KOPT-K1 (cell line): ENCODE results near the gene EIF6.
"Not testable (repeated sequence)": the region's sequence is repeated elsewhere in the genome, so short reads cannot be mapped to it uniquely, and the experiment has no call there.

Experiments
- H3K27ac ChIP-seq: fragments of 200-600 bp; sonication (generic); 2 replicates; pipeline ENCODE4 v1.5.1; 2016; ENCODE audit warnings: antibody characterized with exemption, mild to moderate bottlenecking, low read depth, low read length; ENCODE audit not compliant: poor library complexity, severe bottlenecking
- H3K36me3 ChIP-seq: fragments of 200-600 bp; sonication (generic); 2 replicates; pipeline ENCODE4 v1.5.1; 2017; ENCODE audit warnings: antibody characterized with exemption, mild to moderate bottlenecking, low read length, moderate library complexity; ENCODE audit not compliant: insufficient read depth
- H3K9me3 ChIP-seq: fragments of 200-600 bp; sonication (generic); 2 replicates; pipeline ENCODE4 v1.5.1; 2017; ENCODE audit warnings: antibody characterized with exemption, low read length, mild to moderate bottlenecking; ENCODE audit not compliant: insufficient read depth, poor library complexity, severe bottlenecking

The EIF6 gene

DNA sequence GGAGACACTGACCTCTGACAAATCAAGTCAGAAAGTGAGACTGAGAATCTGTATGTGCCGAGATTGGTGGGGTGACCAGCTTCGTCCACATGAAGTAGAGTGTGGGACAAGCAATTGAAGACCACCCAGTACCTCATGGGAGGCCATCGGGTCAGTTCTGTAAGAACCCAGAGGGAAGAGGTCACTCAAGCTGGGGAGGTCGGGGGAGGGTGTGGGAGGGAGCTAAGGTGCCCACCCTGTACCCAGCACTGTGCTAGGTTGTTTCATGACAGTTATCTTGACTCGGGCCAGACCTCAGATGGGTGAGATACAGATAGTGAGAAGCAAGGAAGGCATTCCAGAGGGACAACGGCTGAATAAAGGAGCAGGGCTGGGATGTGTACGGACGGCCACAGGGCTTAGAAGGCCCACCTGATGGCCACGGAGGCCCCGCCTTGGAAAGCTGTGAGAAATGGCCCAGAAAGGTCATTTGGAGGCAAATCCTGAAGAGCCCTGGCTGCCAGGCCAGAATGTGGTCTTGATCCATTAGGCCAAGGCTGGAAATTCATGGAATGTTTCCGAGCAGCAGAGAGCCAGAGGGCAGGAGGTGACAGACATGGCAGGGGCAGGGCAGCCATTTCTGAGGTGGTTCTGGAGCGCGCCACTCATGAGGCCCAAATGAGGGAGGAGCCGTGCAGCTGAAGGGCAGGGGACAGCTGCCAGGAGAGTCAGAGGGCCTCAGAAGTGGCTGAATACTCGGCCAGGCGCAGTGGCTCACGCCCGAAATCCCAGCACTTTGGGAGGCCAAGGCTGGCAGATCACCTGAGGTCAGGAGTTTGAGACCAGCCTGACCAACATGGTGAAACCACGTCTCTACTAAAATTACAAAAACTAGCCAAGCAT lies 14.3 kb downstream of the EIF6 start:
- H3K27ac ChIP-seq: no peak overlapping the region
- peaks cover 5% of the 10 kb centered on the region; the same call in 1 of the 2 replicates for H3K36me3 ChIP-seq
- H3K9me3 ChIP-seq: no peaks in the 10 kb centered on the region

DNA sequence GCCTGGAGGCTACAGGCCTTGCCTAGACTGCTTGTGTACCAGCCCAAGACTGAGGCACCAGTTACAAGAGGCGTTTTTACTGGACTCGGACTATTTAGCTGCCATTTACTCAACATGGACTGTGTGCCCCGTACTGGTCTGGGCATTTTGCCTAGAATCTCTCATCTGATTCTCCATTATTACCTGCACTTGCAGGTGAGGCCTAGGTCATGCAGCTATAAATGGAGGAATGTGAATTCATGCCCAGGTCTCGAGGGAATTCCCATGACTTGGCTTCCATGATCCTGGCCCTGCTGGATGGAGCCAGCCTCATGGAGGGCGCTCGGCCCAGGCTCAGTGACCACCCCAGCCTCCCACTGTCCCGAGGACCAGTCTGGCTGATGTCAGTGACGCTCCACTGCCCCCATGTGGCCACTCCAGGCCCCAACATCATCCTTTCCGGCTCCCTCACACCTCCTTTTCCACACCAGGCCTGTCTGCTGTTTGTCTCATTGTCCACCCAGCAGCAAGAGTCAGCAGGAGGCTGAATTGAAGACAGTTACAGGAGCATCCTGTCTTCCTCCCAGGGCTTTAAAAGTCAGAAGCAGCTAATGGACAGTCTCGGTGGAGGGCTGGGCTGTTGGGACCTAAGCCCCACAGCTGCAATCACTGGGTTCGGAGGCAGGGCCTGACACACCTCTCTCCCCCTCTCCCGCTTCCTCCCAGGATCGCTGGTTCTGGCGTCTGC lies 15.4 kb downstream of the EIF6 start:
- H3K27ac ChIP-seq: no peak overlapping the region
- no peaks in the 10 kb centered on the region for H3K9me3 ChIP-seq
- no peaks in the 10 kb centered on the region for H3K36me3 ChIP-seq

DNA sequence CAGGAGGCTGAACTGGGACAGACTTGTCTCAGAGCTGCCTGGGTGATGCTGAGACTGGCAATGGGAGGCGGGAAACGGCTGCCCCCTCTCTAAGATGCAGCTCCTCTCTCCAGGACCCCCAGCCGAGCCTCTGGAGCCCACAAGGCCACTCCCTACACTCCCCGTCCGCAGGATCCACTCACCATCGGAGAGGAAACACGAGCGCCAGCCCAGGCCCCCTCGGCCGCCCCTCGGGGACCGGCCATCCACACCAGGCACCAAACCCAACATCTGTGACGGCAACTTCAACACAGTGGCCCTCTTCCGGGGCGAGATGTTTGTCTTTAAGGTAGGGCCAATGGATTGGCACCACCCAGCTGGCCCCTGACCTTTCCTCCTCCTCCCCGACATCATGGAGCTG lies 17.5 kb downstream of the EIF6 start:
- no peaks in the 10 kb centered on the region for H3K36me3 ChIP-seq
- H3K9me3 ChIP-seq: no peaks in the 10 kb centered on the region
- no peak overlapping the region for H3K27ac ChIP-seq

DNA sequence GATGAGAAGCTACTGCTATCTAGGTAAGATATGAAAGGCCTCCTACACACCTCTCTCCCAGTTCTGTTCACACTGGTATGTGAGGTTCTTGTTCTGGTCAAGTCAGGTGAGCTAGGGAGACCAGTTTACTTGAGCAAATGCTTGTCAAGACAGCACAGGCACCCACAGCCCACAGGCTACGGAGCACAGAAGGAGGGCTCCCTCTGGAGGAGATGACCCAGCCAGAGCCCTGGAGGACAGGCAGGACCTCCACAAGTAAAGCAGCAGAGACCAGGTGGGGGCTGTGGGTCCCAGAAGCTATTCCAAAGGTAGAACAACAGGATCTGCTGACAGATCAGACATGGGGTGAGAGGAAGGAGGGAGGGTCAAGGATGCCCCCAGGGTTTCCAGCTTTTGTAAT lies 19.8 kb downstream of the EIF6 start:
- Histone ChIP-seq H3K9me3 (no peaks in the 10 kb centered on the region), H3K27ac (no peak overlapping the region), H3K36me3 (no peaks in the 10 kb centered on the region)

DNA sequence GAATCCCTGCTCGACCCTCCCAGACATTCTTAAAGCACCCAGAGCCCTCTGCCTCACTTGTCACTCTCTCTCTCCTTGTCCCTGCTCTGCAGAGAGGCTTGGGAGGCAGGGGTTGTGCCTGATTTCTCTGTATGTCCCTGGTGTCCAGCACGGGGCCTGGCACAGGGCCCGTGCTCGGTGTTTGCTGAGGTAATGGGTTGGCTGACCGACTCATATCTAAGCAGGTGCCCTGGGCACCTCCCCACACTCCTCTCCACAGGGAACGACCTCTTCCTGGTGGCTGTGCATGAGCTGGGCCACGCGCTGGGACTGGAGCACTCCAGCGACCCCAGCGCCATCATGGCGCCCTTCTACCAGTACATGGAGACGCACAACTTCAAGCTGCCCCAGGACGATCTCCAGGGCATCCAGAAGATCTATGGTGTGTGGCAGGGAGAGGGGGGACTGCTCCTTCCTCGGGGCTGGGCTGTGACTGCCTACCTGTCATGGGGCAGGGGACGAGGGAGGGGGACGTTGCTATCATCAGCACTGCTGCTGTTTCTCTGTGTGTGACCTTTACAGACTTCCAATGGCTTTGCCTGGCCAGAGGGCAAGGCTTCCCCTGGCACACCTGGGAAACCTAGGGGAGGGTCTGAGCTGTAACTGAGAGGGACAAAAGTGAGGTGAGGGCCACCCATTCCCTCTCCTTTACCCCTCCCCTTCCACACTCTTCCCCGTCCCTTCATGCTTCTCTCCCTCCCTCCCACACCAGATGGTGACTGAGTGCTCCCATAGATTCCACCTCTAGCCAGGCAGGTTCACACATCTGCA lies 20.8 kb downstream of the EIF6 start:
- Histone ChIP-seq H3K36me3 (no peaks in the 10 kb centered on the region), H3K9me3 (no peaks in the 10 kb centered on the region), H3K27ac (no peak overlapping the region)

DNA sequence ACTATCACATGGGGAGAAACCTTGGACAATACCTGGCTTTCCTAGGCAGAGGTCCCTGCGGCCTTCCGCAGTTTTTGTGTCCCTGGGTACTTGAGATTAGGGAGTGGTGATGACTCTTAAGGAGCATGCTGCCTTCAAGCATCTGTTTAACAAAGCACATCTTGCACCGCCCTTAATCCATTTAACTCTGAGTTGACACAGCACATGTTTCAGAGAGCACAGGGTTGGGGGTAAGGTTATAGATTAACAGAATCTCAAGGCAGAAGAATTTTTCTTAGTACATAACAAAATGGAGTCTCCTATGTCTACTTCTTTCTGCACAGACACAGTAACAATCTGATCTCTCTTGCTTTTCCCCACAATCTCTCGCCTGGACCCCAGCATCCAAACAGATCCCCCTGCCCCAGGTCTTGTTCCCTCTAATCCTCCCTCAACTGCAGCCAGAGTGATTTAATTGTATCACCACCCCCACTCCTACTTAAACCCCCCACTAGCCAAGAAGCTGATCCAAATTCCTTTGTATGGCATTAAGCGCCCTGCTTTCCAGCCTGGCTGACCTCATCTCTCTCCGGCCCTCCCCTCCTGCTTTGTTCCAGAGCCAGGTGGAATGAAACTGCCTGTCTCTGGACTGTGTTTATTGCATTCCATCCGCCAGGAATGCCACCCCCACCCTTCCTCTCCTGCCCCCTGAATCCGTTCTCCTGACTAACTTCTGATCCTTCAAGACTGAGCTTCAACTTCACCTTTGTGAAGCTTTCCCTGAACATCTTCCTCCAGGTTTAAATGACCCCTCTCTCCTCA lies 21.6 kb downstream of the EIF6 start:
- not testable (repeated sequence) for H3K27ac ChIP-seq, H3K36me3 ChIP-seq, H3K9me3 ChIP-seq

DNA sequence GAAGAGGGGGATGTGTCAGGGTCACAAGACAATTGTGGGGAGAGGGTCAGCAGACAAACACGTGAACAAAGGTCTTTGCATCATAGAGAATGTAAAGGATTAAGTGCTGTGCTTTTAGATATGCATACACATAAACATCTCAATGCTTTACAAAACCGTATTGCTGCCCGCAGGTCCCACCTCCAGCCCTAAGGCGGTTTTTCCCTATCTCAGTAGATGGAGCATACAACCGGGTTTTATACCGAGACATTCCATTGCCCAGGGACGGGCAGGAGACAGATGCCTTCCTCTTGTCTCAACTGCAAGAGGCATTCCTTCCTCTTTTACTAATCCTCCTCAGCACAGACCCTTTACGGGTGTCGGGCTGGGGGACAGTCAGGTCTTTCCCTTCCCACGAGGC lies 22.3 kb downstream of the EIF6 start:
- not testable (repeated sequence) for H3K36me3 ChIP-seq, H3K9me3 ChIP-seq, H3K27ac ChIP-seq

DNA sequence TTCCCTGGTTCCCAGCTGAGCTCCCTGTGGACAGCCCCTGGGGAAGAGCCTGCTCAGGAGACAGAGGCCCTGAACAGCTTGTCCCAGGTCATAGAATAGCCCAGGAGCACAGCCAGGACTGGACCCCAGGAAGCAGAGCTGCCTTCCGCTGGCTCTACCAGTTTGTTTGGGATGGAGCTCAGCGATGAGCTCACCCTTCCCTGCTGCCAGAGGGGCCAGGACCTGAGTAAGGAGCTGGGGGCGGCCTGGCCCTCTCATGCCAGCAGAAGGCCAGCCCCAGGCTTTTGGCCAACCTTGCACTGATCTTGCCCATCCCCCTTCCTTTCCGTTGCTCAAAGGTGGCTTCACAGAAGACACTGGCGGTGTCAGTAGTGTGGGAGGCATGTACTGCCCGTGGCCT lies 24.1 kb downstream of the EIF6 start:
- no peaks in the 10 kb centered on the region for H3K36me3 ChIP-seq
- H3K9me3 ChIP-seq: no peaks in the 10 kb centered on the region
- H3K27ac ChIP-seq: no peak overlapping the region

DNA sequence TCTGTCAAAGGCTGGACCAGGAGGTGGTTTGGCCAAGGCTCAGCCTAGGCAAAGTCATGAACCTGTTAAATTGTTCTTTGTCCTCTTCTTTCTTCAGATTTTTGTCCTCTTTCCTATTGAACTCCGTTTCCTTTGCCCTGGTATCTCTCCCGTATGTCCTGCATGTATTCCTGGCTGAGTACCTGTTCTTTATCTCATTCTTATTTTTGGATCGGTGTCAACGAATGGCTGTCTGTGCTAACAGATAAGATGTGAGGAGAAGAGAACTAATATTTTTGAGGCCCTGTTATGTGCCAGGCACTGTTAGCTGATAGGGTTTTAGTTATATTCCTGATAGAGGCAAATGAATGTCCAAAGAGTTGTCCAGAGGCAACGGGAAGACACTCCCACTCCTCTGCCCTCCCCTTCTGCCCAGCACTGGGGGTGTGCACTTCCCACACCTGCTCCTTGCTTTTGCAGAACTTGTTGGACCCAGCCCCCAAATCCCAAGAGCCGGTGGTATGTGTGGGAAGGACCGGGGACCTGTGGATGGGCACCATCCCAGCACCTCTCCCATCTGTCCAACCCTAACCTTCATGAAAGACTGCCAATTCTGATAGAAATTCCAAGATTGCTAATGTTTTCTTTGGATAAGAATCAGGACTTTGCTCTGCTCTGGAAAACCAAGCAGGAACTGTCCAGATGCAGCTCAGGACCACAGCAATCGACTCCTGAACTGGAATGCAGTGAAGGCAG lies 27.2 kb downstream of the EIF6 start:
- no peaks in the 10 kb centered on the region for H3K36me3 ChIP-seq
- no peaks in the 10 kb centered on the region for H3K9me3 ChIP-seq
- no peak overlapping the region for H3K27ac ChIP-seq

DNA sequence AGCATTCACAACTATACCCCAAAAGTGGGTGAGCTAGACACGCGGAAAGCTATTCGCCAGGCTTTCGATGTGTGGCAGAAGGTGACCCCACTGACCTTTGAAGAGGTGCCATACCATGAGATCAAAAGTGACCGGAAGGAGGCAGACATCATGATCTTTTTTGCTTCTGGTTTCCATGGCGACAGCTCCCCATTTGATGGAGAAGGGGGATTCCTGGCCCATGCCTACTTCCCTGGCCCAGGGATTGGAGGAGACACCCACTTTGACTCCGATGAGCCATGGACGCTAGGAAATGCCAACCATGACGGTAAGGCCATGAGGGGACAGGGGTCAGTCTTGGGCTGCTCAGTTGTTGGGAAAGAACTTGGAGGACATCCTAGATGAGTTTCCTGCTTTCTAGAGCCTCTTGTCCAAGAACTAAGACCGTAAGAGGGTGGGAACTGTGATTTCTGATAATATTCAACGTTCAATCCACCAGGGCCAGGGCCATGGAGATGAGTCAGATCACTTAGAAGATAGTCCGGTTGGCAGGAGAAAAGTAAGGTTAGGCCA lies 30.0 kb downstream of the EIF6 start:
- Histone ChIP-seq H3K36me3 (no peaks in the 10 kb centered on the region), H3K27ac (no peak overlapping the region), H3K9me3 (no peaks in the 10 kb centered on the region)

DNA sequence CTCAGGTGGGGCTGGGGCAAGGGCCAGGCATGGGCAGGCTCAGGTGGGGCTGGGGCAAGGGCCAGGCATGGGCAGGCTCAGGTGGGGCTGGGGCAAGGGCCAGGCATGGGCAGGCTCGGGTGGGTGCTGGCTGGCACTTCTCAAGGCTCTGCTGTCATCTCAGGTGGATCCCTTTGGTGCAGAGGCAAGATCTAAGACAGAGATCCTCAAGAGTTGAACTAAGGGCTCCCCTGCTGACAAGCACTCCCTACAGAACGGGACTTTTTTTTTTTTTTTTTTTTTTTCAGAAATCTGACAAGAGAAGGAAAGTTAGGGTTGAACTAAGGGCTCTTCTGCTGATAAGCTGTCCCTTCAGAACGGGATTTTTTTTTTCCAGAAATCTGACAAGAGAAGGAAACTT lies 31.6 kb downstream of the EIF6 start:
- Histone ChIP-seq H3K36me3 (no peaks in the 10 kb centered on the region), H3K27ac (no peak overlapping the region), H3K9me3 (no peaks in the 10 kb centered on the region)

DNA sequence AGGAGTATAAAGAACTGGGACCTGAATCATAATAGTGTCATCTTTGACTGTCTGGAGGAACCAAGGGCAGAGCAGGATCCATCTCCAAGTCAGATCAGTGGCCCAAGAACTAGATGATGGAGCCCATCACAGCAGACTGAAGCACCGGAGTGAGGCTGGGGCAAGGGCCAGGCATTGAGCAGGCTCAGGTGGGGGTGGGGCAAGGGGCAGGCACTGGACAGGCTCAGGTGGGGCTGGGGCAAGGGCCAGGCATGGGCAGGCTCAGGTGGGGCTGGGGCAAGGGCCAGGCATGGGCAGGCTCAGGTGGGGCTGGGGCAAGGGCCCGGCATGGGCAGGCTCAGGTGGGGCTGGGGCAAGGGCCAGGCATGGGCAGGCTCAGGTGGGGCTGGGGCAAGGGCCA lies 32.0 kb downstream of the EIF6 start:
- not testable (repeated sequence) for H3K27ac ChIP-seq, H3K36me3 ChIP-seq

DNA sequence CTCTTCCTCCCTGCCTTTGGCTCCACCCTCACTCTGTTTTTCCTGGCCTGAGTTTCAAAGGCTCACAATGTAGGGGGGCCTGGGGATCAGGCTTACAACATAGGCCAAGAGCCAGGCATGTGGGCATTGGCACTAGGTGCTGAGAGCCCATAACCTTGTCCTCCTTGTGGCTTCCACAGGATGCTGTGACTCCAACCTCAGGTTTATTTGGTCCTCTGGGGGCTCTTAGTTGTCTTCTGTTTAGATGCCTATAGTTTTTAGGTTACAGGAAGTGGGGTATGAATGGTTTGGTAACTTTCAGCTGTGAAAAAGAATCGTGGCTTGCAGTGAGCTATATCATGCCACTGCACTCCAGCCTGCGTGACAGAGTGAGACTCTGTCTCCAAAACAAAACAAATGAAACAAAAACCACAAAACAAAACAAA lies 32.5 kb downstream of the EIF6 start:
- no peak overlapping the region for H3K27ac ChIP-seq
- H3K36me3 ChIP-seq: no peaks in the 10 kb centered on the region

More for the DNA sequence above, 32.0 kb downstream of the EIF6 start:
- H3K9me3 ChIP-seq: not testable (repeated sequence)

DNA sequence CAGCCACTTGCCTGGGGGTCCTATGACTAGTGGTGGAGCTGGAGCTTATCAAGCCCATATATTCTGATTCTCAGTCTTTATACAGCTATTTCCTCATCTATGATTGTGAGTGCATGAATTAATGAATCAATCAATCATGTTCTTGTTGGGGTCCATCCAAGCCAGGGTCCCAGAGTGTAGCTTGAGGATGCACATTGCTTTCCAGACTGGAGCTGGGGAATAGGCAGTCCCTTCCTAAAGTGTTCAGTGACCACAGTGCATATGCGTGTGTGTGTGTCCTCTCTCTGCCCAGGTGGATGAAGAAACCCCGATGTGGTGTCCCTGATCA lies 33.0 kb downstream of the EIF6 start:
- no peaks in the 10 kb centered on the region for H3K9me3 ChIP-seq
- no peak overlapping the region for H3K27ac ChIP-seq
- H3K36me3 ChIP-seq: no peaks in the 10 kb centered on the region

More for the DNA sequence above, 32.5 kb downstream of the EIF6 start:
- H3K9me3 ChIP-seq: no peaks in the 10 kb centered on the region
